WTC11 (cell line): Measurements from ENCODE around the gene MEIOSIN. TPM values are rescaled to one million over a fixed set of nuclear protein-coding genes. Genes with fewer than 3 reads are reported as not detected.

Source experiments
- ATAC-seq: fragments of 200-7000 bp; cut with Tn5 transposase; 2 replicates; pipeline ENCODE4 v1.10.0; 2021; ENCODE audit warnings: mild to moderate bottlenecking, moderate library complexity
- CTCF ChIA-PET: fragments of 300-600 bp; sonication (Branson Sonifier 250); formaldehyde crosslinking; loops from one replicate; lab custom pipeline; 2021; ENCODE audit warnings: antibody characterized with exemption; lab: Charles Lee
- POLR2A ChIA-PET: fragments of 350-600 bp; sonication (Branson Sonifier 250); formaldehyde crosslinking; loops from one replicate; lab custom pipeline; 2021; ENCODE audit warnings: antibody characterized with exemption; lab: Charles Lee
- DNase-seq: peaks from one replicate; pipeline ENCODE4 v3.0.0; 2021; ENCODE audit warnings: low spot score
- H3K27ac Mint-ChIP-seq: 2 replicates; pipeline ENCODE4 v1.8.0; 2021; ENCODE audit warnings: mixed read lengths
- H3K27me3 Mint-ChIP-seq: 2 replicates; pipeline ENCODE4 v1.8.0; 2021; ENCODE audit warnings: low read depth, mild to moderate bottlenecking, moderate library complexity, mixed read lengths
- H3K36me3 Mint-ChIP-seq: 2 replicates; pipeline ENCODE4 v1.8.0; 2021; ENCODE audit warnings: mixed read lengths
- H3K4me1 Mint-ChIP-seq: 2 replicates; pipeline ENCODE4 v1.8.0; 2022; ENCODE audit warnings: mixed read lengths
- H3K4me3 Mint-ChIP-seq: 2 replicates; pipeline ENCODE4 v1.8.0; 2021; ENCODE audit warnings: mild to moderate bottlenecking, moderate library complexity, mixed read lengths
- H3K9me3 Mint-ChIP-seq: 2 replicates; pipeline ENCODE4 v1.8.0; 2021; ENCODE audit warnings: mixed read lengths
- KAT7 ChIP-seq: sonication (generic); formaldehyde crosslinking; IDR thresholded peaks from 2 replicates; pipeline ENCODE4 v1.8.1; 2023; ENCODE audit warnings: missing genetic modification reagents, mild to moderate bottlenecking, borderline replicate concordance
- NFATC4 ChIP-seq: fragments of 250-450 bp; sonication (Bioruptor Pico); IDR thresholded peaks from 2 replicates; pipeline ENCODE4 v1.9.0; 2021; ENCODE audit warnings: mild to moderate bottlenecking
- NFE2L1 ChIP-seq: sonication (generic); formaldehyde crosslinking; IDR thresholded peaks from 2 replicates; pipeline ENCODE4 v1.8.1; 2023; ENCODE audit warnings: missing genetic modification reagents
- SMAD3 ChIP-seq: sonication (generic); formaldehyde crosslinking; IDR thresholded peaks from 2 replicates; pipeline ENCODE4 v1.8.0; 2022; ENCODE audit warnings: missing genetic modification reagents, mild to moderate bottlenecking, borderline replicate concordance
- SMAD4 ChIP-seq: sonication (generic); formaldehyde crosslinking; IDR thresholded peaks from 2 replicates; pipeline ENCODE4 v1.8.0; 2022; ENCODE audit warnings: mild to moderate bottlenecking, missing genetic modification reagents
- SP1 ChIP-seq: sonication (generic); formaldehyde crosslinking; conservative IDR thresholded peaks from 2 replicates; pipeline ENCODE4 v1.8.1; 2022; ENCODE audit warnings: missing genetic modification reagents
- ZNF138 ChIP-seq: sonication (generic); formaldehyde crosslinking; conservative IDR thresholded peaks from 2 replicates; pipeline ENCODE4 v1.8.1; 2022; ENCODE audit warnings: mild to moderate bottlenecking, moderate library complexity, missing genetic modification reagents
- ZNF423 ChIP-seq: fragments of 250-450 bp; sonication (Bioruptor Pico); IDR thresholded peaks from 2 replicates; pipeline ENCODE4 v2.1.2; 2022; ENCODE audit warnings: mild to moderate bottlenecking, moderate library complexity
- total RNA-seq: library from RNA; stranded (reverse); gene quantifications from 3 replicates; pipeline ENCODE4 v1.2.3, GENCODE V29; 2021
- TF ChIP-seq, protein P1 (sequence below): fragments of 250-450 bp; sonication (Bioruptor Pico); IDR thresholded peaks from 2 replicates; pipeline ENCODE4 v1.9.0; 2021; ENCODE audit warnings: moderate library complexity, mild to moderate bottlenecking, inconsistent platforms, borderline replicate concordance
- TF ChIP-seq, protein P2 (sequence below): sonication (generic); formaldehyde crosslinking; IDR thresholded peaks from 2 replicates; pipeline ENCODE4 v1.8.0; 2022; ENCODE audit warnings: mild to moderate bottlenecking, missing genetic modification reagents
- TF ChIP-seq, protein P3 (sequence below): sonication (generic); formaldehyde crosslinking; IDR thresholded peaks from 2 replicates; pipeline ENCODE4 v1.8.1; 2023; ENCODE audit warnings: mild to moderate bottlenecking, missing genetic modification reagents, borderline replicate concordance
- TF ChIP-seq, protein P4 (sequence below): sonication (generic); formaldehyde crosslinking; IDR thresholded peaks from 2 replicates; pipeline ENCODE4 v1.8.1; 2022; ENCODE audit warnings: low read depth, missing genetic modification reagents, borderline replicate concordance
- TF ChIP-seq, protein P5 (sequence below): sonication (generic); formaldehyde crosslinking; IDR thresholded peaks from 2 replicates; pipeline ENCODE4 v1.8.0; 2022; ENCODE audit warnings: missing genetic modification reagents
- TF ChIP-seq, protein P6 (sequence below): fragments of 200-600 bp; IDR thresholded peaks from 2 replicates; pipeline ENCODE4 v1.8.0; 2022; ENCODE audit warnings: antibody characterized with exemption
- TF ChIP-seq, protein P7 (sequence below): fragments of 250-450 bp; sonication (Bioruptor Pico); IDR thresholded peaks from 2 replicates; pipeline ENCODE4 v1.9.0; 2021; ENCODE audit warnings: mild to moderate bottlenecking

MEIOSIN gene
- total RNA-seq, 1 experiment from 2014 or later: not detected

DNA sequence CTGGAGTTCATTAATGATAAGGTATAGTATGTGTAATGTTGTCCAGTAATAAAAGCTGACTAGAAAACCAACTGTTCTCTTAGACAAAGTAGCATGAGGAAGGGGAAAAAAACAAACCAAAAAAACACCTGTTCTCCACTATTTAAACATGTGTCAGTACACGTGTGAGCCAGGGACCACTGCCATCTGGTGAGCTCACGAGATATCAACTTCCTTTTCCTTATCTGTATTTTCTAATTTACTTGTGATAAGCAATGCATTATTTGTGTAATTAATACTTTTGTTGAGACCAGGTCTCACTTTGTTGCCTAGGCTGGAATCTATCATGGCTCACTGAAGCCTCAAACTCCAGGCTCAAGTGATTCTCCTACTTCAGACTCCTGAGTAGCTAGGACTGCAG, 40.1 kb downstream of the MEIOSIN start:
- Mint-ChIP-seq H3K9me3 (no peaks in the 10 kb centered on the region), H3K36me3 (peaks cover 16% of the 10 kb centered on the region)
- TF ChIP-seq SMAD3 (CRISPR knock-in tag) (no peak), NFE2L1 (CRISPR knock-in tag) (no peak), KAT7 (no peak), ZNF138 (CRISPR knock-in tag) (no peak), SMAD4 (CRISPR knock-in tag) (no peak), SP1 (CRISPR knock-in tag) (no peak), ZNF423 (CRISPR knock-in tag) (no peak), NFATC4 (CRISPR knock-in tag) (no peak)
- TF ChIP-seq, protein P1, sequence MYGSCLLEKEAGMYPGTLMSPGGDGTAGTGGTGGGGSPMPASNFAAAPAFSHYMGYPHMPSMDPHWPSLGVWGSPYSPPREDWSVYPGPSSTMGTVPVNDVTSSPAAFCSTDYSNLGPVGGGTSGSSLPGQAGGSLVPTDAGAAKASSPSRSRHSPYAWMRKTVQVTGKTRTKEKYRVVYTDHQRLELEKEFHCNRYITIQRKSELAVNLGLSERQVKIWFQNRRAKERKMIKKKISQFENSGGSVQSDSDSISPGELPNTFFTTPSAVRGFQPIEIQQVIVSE: no peak
- TF ChIP-seq, protein P2, sequence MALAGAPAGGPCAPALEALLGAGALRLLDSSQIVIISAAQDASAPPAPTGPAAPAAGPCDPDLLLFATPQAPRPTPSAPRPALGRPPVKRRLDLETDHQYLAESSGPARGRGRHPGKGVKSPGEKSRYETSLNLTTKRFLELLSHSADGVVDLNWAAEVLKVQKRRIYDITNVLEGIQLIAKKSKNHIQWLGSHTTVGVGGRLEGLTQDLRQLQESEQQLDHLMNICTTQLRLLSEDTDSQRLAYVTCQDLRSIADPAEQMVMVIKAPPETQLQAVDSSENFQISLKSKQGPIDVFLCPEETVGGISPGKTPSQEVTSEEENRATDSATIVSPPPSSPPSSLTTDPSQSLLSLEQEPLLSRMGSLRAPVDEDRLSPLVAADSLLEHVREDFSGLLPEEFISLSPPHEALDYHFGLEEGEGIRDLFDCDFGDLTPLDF (CRISPR knock-in tag): no peak
- TF ChIP-seq, protein P3, sequence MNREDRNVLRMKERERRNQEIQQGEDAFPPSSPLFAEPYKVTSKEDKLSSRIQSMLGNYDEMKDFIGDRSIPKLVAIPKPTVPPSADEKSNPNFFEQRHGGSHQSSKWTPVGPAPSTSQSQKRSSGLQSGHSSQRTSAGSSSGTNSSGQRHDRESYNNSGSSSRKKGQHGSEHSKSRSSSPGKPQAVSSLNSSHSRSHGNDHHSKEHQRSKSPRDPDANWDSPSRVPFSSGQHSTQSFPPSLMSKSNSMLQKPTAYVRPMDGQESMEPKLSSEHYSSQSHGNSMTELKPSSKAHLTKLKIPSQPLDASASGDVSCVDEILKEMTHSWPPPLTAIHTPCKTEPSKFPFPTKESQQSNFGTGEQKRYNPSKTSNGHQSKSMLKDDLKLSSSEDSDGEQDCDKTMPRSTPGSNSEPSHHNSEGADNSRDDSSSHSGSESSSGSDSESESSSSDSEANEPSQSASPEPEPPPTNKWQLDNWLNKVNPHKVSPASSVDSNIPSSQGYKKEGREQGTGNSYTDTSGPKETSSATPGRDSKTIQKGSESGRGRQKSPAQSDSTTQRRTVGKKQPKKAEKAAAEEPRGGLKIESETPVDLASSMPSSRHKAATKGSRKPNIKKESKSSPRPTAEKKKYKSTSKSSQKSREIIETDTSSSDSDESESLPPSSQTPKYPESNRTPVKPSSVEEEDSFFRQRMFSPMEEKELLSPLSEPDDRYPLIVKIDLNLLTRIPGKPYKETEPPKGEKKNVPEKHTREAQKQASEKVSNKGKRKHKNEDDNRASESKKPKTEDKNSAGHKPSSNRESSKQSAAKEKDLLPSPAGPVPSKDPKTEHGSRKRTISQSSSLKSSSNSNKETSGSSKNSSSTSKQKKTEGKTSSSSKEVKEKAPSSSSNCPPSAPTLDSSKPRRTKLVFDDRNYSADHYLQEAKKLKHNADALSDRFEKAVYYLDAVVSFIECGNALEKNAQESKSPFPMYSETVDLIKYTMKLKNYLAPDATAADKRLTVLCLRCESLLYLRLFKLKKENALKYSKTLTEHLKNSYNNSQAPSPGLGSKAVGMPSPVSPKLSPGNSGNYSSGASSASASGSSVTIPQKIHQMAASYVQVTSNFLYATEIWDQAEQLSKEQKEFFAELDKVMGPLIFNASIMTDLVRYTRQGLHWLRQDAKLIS (CRISPR knock-in tag): no peak
- TF ChIP-seq, protein P4, sequence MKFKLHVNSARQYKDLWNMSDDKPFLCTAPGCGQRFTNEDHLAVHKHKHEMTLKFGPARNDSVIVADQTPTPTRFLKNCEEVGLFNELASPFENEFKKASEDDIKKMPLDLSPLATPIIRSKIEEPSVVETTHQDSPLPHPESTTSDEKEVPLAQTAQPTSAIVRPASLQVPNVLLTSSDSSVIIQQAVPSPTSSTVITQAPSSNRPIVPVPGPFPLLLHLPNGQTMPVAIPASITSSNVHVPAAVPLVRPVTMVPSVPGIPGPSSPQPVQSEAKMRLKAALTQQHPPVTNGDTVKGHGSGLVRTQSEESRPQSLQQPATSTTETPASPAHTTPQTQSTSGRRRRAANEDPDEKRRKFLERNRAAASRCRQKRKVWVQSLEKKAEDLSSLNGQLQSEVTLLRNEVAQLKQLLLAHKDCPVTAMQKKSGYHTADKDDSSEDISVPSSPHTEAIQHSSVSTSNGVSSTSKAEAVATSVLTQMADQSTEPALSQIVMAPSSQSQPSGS: no peak
- TF ChIP-seq, protein P5, sequence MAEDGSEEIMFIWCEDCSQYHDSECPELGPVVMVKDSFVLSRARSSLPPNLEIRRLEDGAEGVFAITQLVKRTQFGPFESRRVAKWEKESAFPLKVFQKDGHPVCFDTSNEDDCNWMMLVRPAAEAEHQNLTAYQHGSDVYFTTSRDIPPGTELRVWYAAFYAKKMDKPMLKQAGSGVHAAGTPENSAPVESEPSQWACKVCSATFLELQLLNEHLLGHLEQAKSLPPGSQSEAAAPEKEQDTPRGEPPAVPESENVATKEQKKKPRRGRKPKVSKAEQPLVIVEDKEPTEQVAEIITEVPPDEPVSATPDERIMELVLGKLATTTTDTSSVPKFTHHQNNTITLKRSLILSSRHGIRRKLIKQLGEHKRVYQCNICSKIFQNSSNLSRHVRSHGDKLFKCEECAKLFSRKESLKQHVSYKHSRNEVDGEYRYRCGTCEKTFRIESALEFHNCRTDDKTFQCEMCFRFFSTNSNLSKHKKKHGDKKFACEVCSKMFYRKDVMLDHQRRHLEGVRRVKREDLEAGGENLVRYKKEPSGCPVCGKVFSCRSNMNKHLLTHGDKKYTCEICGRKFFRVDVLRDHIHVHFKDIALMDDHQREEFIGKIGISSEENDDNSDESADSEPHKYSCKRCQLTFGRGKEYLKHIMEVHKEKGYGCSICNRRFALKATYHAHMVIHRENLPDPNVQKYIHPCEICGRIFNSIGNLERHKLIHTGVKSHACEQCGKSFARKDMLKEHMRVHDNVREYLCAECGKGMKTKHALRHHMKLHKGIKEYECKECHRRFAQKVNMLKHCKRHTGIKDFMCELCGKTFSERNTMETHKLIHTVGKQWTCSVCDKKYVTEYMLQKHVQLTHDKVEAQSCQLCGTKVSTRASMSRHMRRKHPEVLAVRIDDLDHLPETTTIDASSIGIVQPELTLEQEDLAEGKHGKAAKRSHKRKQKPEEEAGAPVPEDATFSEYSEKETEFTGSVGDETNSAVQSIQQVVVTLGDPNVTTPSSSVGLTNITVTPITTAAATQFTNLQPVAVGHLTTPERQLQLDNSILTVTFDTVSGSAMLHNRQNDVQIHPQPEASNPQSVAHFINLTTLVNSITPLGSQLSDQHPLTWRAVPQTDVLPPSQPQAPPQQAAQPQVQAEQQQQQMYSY (CRISPR knock-in tag): no peak
- TF ChIP-seq, all 79 proteins: peak for 0
- no peak overlapping the region for H3K4me3 Mint-ChIP-seq
- ATAC-seq (no peak), DNase-seq (no peak)
- ChIA-PET CTCF (interaction anchor here (1.4 to 5.1 kb wide), 3 partner anchors 37 to 81 kb away, joined by 3 to 135 read pairs (median 6); partner anchors contain the start of genes QPCTL, RSPH6A and SNRPD2), POLR2A (no interaction called here)
- H3K27ac Mint-ChIP-seq: no peak overlapping the region
- H3K27me3 Mint-ChIP-seq: peaks cover 6% of the 10 kb centered on the region; the same call in 1 of the 2 replicates
- H3K4me1 Mint-ChIP-seq: peaks cover 9% of the 10 kb centered on the region

DNA sequence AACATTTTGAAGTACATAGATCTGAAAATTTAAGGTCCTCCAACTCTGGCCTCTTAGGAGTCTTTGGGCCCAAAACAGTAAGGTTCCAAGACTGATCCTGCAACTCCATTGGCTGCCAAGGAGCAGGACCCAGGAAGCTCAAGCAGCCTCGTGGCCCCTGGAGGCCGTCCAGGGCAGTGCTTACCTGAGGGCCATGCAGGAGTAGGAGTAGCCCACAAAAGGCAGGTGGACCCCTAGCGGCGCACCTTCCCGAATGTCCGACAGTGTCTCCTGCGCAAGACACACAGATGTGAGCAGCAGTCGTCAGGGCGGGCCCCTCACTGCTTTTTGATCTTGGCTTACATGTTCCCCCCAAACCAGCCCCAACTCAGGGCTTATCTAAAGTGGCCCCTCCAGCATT, 41.5 kb downstream of the MEIOSIN start:
- H3K27ac Mint-ChIP-seq: no peak overlapping the region
- H3K4me3 Mint-ChIP-seq: no peak overlapping the region
- peaks cover 13% of the 10 kb centered on the region for H3K27me3 Mint-ChIP-seq
- DNase-seq (peak; percentile 84), ATAC-seq (peak; percentile 15)
- peaks cover 18% of the 10 kb centered on the region for H3K4me1 Mint-ChIP-seq
- no peaks in the 10 kb centered on the region for H3K9me3 Mint-ChIP-seq
- POLR2A ChIA-PET: interaction anchor here (1.0 kb wide), 1 partner anchor 18 kb away, joined by 3 read pairs; the partner anchor contains the start of gene DMWD
- TF ChIP-seq, protein P6, sequence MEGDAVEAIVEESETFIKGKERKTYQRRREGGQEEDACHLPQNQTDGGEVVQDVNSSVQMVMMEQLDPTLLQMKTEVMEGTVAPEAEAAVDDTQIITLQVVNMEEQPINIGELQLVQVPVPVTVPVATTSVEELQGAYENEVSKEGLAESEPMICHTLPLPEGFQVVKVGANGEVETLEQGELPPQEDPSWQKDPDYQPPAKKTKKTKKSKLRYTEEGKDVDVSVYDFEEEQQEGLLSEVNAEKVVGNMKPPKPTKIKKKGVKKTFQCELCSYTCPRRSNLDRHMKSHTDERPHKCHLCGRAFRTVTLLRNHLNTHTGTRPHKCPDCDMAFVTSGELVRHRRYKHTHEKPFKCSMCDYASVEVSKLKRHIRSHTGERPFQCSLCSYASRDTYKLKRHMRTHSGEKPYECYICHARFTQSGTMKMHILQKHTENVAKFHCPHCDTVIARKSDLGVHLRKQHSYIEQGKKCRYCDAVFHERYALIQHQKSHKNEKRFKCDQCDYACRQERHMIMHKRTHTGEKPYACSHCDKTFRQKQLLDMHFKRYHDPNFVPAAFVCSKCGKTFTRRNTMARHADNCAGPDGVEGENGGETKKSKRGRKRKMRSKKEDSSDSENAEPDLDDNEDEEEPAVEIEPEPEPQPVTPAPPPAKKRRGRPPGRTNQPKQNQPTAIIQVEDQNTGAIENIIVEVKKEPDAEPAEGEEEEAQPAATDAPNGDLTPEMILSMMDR: peak; percentile 24; the same call in 1 of the 2 replicates
- TF ChIP-seq, protein P7, sequence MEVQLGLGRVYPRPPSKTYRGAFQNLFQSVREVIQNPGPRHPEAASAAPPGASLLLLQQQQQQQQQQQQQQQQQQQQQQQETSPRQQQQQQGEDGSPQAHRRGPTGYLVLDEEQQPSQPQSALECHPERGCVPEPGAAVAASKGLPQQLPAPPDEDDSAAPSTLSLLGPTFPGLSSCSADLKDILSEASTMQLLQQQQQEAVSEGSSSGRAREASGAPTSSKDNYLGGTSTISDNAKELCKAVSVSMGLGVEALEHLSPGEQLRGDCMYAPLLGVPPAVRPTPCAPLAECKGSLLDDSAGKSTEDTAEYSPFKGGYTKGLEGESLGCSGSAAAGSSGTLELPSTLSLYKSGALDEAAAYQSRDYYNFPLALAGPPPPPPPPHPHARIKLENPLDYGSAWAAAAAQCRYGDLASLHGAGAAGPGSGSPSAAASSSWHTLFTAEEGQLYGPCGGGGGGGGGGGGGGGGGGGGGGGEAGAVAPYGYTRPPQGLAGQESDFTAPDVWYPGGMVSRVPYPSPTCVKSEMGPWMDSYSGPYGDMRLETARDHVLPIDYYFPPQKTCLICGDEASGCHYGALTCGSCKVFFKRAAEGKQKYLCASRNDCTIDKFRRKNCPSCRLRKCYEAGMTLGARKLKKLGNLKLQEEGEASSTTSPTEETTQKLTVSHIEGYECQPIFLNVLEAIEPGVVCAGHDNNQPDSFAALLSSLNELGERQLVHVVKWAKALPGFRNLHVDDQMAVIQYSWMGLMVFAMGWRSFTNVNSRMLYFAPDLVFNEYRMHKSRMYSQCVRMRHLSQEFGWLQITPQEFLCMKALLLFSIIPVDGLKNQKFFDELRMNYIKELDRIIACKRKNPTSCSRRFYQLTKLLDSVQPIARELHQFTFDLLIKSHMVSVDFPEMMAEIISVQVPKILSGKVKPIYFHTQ (CRISPR knock-in tag): no peak
- CTCF ChIA-PET: interaction anchor here (0.5 to 2.1 kb wide), 23 partner anchors 8 to 222 kb away, joined by 3 to 11 read pairs (median 5); partner anchors contain the start of genes DMPK, DMWD, FBXO46 and QPCTL
- H3K36me3 Mint-ChIP-seq: peaks cover 18% of the 10 kb centered on the region
